Activated T-helper 17 cell treated with anti-CD3 and anti-CD28 coated beads, Interleukin-2, amount 50 U/mL, for 72 hours (primary cell): Measurements from ENCODE around the gene HMGB1. TPM values are rescaled to one million over a fixed set of nuclear protein-coding genes. Genes with fewer than 3 reads are reported as not detected.
A peak's percentile ranks its signal among the peaks of the same experiment; 100 is the strongest.

Experiments
- ATAC-seq: fragments of 150-1000 bp; cut with Tn5 transposase; replicated peaks from 2 replicates; pipeline ENCODE4 v1.10.0; 2021; ENCODE audit warnings: mild to moderate bottlenecking, moderate library complexity
- H3K27ac Mint-ChIP-seq: one replicate; pipeline ENCODE4 v1.8.0; 2022; ENCODE audit warnings: mixed read lengths
- H3K27me3 Mint-ChIP-seq: one replicate; pipeline ENCODE4 v1.8.0; 2022; ENCODE audit warnings: mixed read lengths
- H3K36me3 Mint-ChIP-seq: one replicate; pipeline ENCODE4 v1.8.0; 2022; ENCODE audit warnings: low read depth, mild to moderate bottlenecking, mixed read lengths
- H3K4me1 Mint-ChIP-seq: one replicate; pipeline ENCODE4 v1.8.0; 2022; ENCODE audit warnings: mixed read lengths
- H3K4me3 Mint-ChIP-seq: one replicate; pipeline ENCODE4 v1.8.0; 2022; ENCODE audit warnings: mild to moderate bottlenecking, mixed read lengths
- H3K9me3 Mint-ChIP-seq: one replicate; pipeline ENCODE4 v1.8.0; 2022; ENCODE audit warnings: mixed read lengths
- total RNA-seq, 2 donors: library from RNA; stranded (reverse); gene quantifications; one replicate each; pipeline ENCODE4 v1.2.3, GENCODE V29; 2022

HMGB1 gene
- total RNA-seq = 100 to 1,000 TPM; 232 to 499 TPM

GRCh38 chr13:30465593-30466357, at the start of gene HMGB1:
Gene HMGB1, minus strand, starts transcription at chr13:30465936. Its CDS starts 2,256 bp downstream, at chr13:30463680.
- H3K9me3 Mint-ChIP-seq = no peaks in the 10 kb centered on the region
- H3K36me3 Mint-ChIP-seq = peaks cover 43% of the 10 kb centered on the region
- ATAC-seq = peak; percentile 95
- peak within 1 kb of the TSS; percentile 98 for H3K27ac Mint-ChIP-seq
- H3K27me3 Mint-ChIP-seq = no peaks in the 10 kb centered on the region
- peak within 1 kb of the TSS; percentile 95 for H3K4me3 Mint-ChIP-seq
- peaks cover 16% of the 10 kb centered on the region for H3K4me1 Mint-ChIP-seq

GRCh38 chr13:30510811-30511371, 45.2 kb upstream of the HMGB1 start:
- H3K9me3 Mint-ChIP-seq = no peaks in the 10 kb centered on the region
- no peak for ATAC-seq
- H3K36me3 Mint-ChIP-seq = no peaks in the 10 kb centered on the region
- no peak overlapping the region for H3K4me3 Mint-ChIP-seq
- H3K27me3 Mint-ChIP-seq = no peaks in the 10 kb centered on the region
- no peaks in the 10 kb centered on the region for H3K4me1 Mint-ChIP-seq
- H3K27ac Mint-ChIP-seq = no peak overlapping the region

- H3K27me3 Mint-ChIP-seq = no peaks in the 10 kb centered on the region
- no peak for ATAC-seq
- no peaks in the 10 kb centered on the region for H3K36me3 Mint-ChIP-seq
- H3K27ac Mint-ChIP-seq = no peak overlapping the region
- H3K9me3 Mint-ChIP-seq = no peaks in the 10 kb centered on the region
- H3K4me3 Mint-ChIP-seq = no peak overlapping the region
- no peaks in the 10 kb centered on the region for H3K4me1 Mint-ChIP-seq
Observed at GRCh38 chr13:30510091-30510490, 44.4 kb upstream of the HMGB1 start.

GRCh38 chr13:30509254-30510050, 43.7 kb upstream of the HMGB1 start:
- H3K4me1 Mint-ChIP-seq = no peaks in the 10 kb centered on the region
- no peaks in the 10 kb centered on the region for H3K36me3 Mint-ChIP-seq
- H3K27ac Mint-ChIP-seq = no peak overlapping the region
- no peak overlapping the region for H3K4me3 Mint-ChIP-seq
- ATAC-seq = no peak
- H3K9me3 Mint-ChIP-seq = no peaks in the 10 kb centered on the region
- H3K27me3 Mint-ChIP-seq = no peaks in the 10 kb centered on the region

- Mint-ChIP-seq H3K27me3 (no peaks in the 10 kb centered on the region), H3K9me3 (no peaks in the 10 kb centered on the region), H3K27ac (no peak overlapping the region), H3K4me3 (no peak overlapping the region), H3K36me3 (no peaks in the 10 kb centered on the region), H3K4me1 (peaks cover 5% of the 10 kb centered on the region)
- ATAC-seq = peak; percentile 51
Observed at GRCh38 chr13:30504081-30504480, 38.3 kb upstream of the HMGB1 start.

- Mint-ChIP-seq H3K4me1 (peaks cover 6% of the 10 kb centered on the region), H3K4me3 (no peak overlapping the region), H3K27ac (no peak overlapping the region), H3K9me3 (no peaks in the 10 kb centered on the region), H3K27me3 (no peaks in the 10 kb centered on the region), H3K36me3 (no peaks in the 10 kb centered on the region)
- ATAC-seq = no peak
Observed at GRCh38 chr13:30502237-30502636, 36.5 kb upstream of the HMGB1 start.

- Mint-ChIP-seq H3K4me1 (peaks cover 6% of the 10 kb centered on the region), H3K36me3 (no peaks in the 10 kb centered on the region)
- ATAC-seq = no peak
Observed at GRCh38 chr13:30499338-30499737, 33.6 kb upstream of the HMGB1 start.

GRCh38 chr13:30496147-30496546, 30.4 kb upstream of the HMGB1 start:
- no peaks in the 10 kb centered on the region for H3K36me3 Mint-ChIP-seq
- no peaks in the 10 kb centered on the region for H3K27me3 Mint-ChIP-seq
- no peak overlapping the region for H3K27ac Mint-ChIP-seq
- no peak overlapping the region for H3K4me3 Mint-ChIP-seq
- H3K9me3 Mint-ChIP-seq = no peaks in the 10 kb centered on the region
- no peak for ATAC-seq
- peaks cover 6% of the 10 kb centered on the region for H3K4me1 Mint-ChIP-seq

More at GRCh38 chr13:30499338-30499737, 33.6 kb upstream of the HMGB1 start:
- no peak overlapping the region for H3K27ac Mint-ChIP-seq
- H3K9me3 Mint-ChIP-seq = no peaks in the 10 kb centered on the region
- no peaks in the 10 kb centered on the region for H3K27me3 Mint-ChIP-seq
- H3K4me3 Mint-ChIP-seq = no peak overlapping the region

- ATAC-seq = no peak
- Mint-ChIP-seq H3K27ac (no peak overlapping the region), H3K9me3 (no peaks in the 10 kb centered on the region), H3K4me3 (no peak overlapping the region), H3K36me3 (no peaks in the 10 kb centered on the region), H3K4me1 (peaks cover 6% of the 10 kb centered on the region), H3K27me3 (no peaks in the 10 kb centered on the region)
Observed at GRCh38 chr13:30495746-30496145, 30.0 kb upstream of the HMGB1 start.

- Mint-ChIP-seq H3K9me3 (no peaks in the 10 kb centered on the region), H3K36me3 (no peaks in the 10 kb centered on the region), H3K27ac (no peak overlapping the region), H3K27me3 (no peaks in the 10 kb centered on the region), H3K4me1 (no peaks in the 10 kb centered on the region), H3K4me3 (no peak overlapping the region)
- ATAC-seq = no peak
Observed at GRCh38 chr13:30493658-30494381, 28.1 kb upstream of the HMGB1 start.

GRCh38 chr13:30487075-30487470, 21.3 kb upstream of the HMGB1 start:
- Mint-ChIP-seq H3K9me3 (no peaks in the 10 kb centered on the region), H3K4me1 (no peaks in the 10 kb centered on the region)

GRCh38 chr13:30486230-30487074, 20.7 kb upstream of the HMGB1 start:
- no peak for ATAC-seq
- H3K27me3 Mint-ChIP-seq = peaks cover 7% of the 10 kb centered on the region
- no peak overlapping the region for H3K27ac Mint-ChIP-seq

More at GRCh38 chr13:30487075-30487470, 21.3 kb upstream of the HMGB1 start:
- Mint-ChIP-seq H3K4me3 (no peak overlapping the region), H3K27ac (no peak overlapping the region), H3K27me3 (peaks cover 7% of the 10 kb centered on the region), H3K36me3 (no peaks in the 10 kb centered on the region)
- no peak for ATAC-seq

GRCh38 chr13:30481241-30481760, 15.6 kb upstream of the HMGB1 start:
- Mint-ChIP-seq H3K9me3 (no peaks in the 10 kb centered on the region), H3K4me1 (no peaks in the 10 kb centered on the region), H3K27ac (no peak overlapping the region), H3K4me3 (no peak overlapping the region), H3K36me3 (no peaks in the 10 kb centered on the region), H3K27me3 (peaks cover 4% of the 10 kb centered on the region)
- no peak for ATAC-seq

More at GRCh38 chr13:30486230-30487074, 20.7 kb upstream of the HMGB1 start:
- no peaks in the 10 kb centered on the region for H3K36me3 Mint-ChIP-seq
- no peaks in the 10 kb centered on the region for H3K9me3 Mint-ChIP-seq
- H3K4me1 Mint-ChIP-seq = no peaks in the 10 kb centered on the region
- no peak overlapping the region for H3K4me3 Mint-ChIP-seq
